ENCODE measurements around the gene KIF19. TPM values are rescaled to one million over a fixed set of nuclear protein-coding genes. Genes with fewer than 3 reads are reported as not detected.

The KIF19 gene
- total and polyA plus RNA-seq, 8 donors, result 0.20 to 44.3 (median 0.58) TPM; not detected in 3

DNA sequence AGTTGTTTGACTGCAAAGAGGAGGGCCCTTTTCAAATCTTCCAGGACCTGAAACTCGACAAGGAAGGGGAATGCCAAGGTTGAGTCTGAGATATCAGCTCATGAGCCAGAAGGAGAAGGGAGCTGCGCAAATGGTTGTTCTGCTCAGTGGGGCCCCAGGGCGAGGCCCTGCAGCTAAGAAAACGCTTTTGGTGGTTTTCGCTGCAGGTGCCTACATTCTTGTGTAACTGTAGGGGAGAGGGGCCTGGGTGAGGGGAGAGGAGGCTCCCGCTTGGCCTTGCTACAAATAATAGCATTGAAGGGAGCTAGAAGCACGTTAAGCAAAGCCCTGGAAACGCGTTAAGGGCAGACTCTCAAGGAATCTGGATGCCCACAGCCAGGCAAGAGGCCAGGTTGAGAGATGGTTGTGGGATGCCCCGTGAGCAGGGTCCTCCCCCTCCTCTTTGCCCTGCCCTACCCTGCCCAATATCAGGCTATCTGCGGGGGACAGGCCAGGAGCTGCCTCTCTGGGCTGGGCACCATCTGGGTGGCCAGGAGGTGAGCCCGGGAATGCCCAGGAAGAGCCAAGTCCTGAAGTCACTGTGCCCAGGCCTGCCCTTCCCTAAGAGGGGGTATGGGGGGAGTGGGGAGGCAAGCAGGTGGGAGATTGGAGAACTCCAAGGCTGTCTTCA is 63.2 kb downstream of the KIF19 start:
- intact Hi-C loops (cut with DNase I; ENCODE audit: low total_unique reads), result no loop called here
- no peaks in the 10 kb centered on the region for H3K9me3 ChIP-seq
- H3K36me3 ChIP-seq, result no peaks in the 10 kb centered on the region
- TF ChIP-seq CTCF (IDR thresholded peaks at IDR 0.05), result no peak
- no peak for TF ChIP-seq EP300 (IDR thresholded peaks at IDR 0.05)
- no peak for TF ChIP-seq POLR2A (IDR thresholded peaks at IDR 0.05)
- no peak for TF ChIP-seq POLR2AphosphoS5 (IDR thresholded peaks at IDR 0.05)
- DNase-seq, result peak in 1 of 2 donors; percentile 68
- peaks cover 7 to 26% (median 18%) of the 10 kb centered on the region in 4 donors for H3K4me1 ChIP-seq
- peak overlapping the region; percentile 6 to 43 (median 36) for H3K27ac ChIP-seq
- H3K27me3 ChIP-seq, result no peaks in the 10 kb centered on the region
- WGBS, 5 donors, result 51 to 72% (median 62%) methylated on average over 11 to 12 of the region's 12 CpGs
- no peak overlapping the region for H3K4me3 ChIP-seq

DNA sequence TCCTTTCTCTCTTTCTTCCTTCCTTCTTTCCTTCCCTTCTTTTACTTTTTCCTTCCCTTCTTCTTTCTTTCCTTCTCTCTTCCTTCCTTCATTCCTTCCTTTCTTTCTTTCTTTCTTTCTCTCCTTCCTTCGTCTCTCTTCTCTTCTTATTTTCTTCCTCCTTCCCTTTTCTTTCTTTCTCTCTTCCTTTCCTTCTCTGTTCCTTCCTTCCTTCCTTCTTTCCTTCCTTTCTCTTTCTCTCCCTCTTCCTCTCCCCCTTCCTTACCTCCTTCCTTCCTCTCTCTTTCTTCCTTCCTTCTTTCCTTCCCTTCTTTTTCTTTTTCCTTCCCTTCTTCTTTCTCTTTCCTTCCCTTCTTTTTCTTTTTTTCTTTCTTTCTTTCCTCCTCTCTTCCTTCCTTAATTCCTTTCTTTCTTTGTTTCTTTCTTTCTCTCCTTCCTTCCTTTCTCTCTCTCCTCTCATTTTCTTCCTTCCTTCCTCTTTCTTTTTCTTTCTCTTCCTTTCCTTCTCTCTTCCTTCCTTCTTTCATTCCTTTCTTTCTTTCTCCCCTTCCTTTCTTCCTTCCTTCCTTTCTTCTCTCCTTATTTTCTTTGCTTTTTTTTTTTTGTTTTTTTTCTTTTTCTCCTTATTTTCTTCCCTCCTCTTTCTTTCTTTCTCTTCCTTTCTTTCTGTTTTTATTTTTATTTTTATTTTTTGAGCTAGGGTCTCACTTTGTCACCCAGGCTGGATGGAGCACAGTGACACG is 64.1 kb downstream of the KIF19 start:
- H3K36me3 ChIP-seq, result no peaks in the 10 kb centered on the region
- peaks cover 7 to 35% (median 22%) of the 10 kb centered on the region in 4 donors for H3K4me1 ChIP-seq
- TF ChIP-seq EP300 (IDR thresholded peaks at IDR 0.05) (no peak), POLR2AphosphoS5 (IDR thresholded peaks at IDR 0.05) (no peak), CTCF (IDR thresholded peaks at IDR 0.05) (no peak), POLR2A (IDR thresholded peaks at IDR 0.05) (no peak)
- H3K27me3 ChIP-seq, result no peaks in the 10 kb centered on the region
- peak overlapping the region in 4 of 5 donors; percentile 6 to 43 (median 26) for H3K27ac ChIP-seq
- no peak for DNase-seq
- H3K4me3 ChIP-seq, result no peak overlapping the region
- H3K9me3 ChIP-seq, result no peaks in the 10 kb centered on the region
- 80 to 93% (median 87%) methylated on average over 2 of the region's 2 CpGs for WGBS, 5 donors
- intact Hi-C loops (cut with DNase I; ENCODE audit: low total_unique reads), result no loop called here

- DNase-seq, result no peak
- WGBS, 5 donors, result 72 to 82% (median 76%) methylated on average over 9 to 11 of the region's 11 CpGs
- Histone ChIP-seq H3K36me3 (no peaks in the 10 kb centered on the region), H3K27ac (peak overlapping the region in 1 of 5 donors; percentile 44), H3K4me3 (no peak overlapping the region), H3K4me1 (peaks cover 7 to 42% (median 23%) of the 10 kb centered on the region in 4 donors), H3K9me3 (no peaks in the 10 kb centered on the region), H3K27me3 (no peaks in the 10 kb centered on the region)
- TF ChIP-seq POLR2A (IDR thresholded peaks at IDR 0.05) (no peak), POLR2AphosphoS5 (IDR thresholded peaks at IDR 0.05) (no peak), CTCF (IDR thresholded peaks at IDR 0.05) (no peak), EP300 (IDR thresholded peaks at IDR 0.05) (no peak)
- intact Hi-C loops (cut with DNase I; ENCODE audit: low total_unique reads), result no loop called here
Observed at GRCh38 chr17:74390680-74391653, 64.9 kb downstream of the KIF19 start.

DNA sequence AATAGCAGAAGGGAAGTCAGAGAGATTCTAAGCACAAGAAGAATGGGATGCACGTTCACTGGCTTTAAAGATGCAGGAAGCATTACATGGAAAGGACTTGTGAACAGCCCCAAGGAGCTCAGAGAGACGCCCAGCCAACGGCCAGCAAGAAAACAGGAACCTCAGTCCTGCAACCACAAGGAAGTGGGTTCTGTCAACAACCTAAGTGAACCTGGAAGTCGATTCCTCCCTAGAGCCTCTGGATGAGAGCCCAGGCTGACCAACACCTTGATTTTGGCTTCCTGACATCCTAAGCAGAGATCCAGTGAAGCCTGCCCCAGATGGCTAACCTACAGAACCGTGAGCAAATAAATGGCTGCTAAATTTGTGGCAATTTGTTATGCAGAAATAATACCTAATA is 65.7 kb downstream of the KIF19 start:
- no peaks in the 10 kb centered on the region for H3K9me3 ChIP-seq
- H3K4me3 ChIP-seq, result no peak overlapping the region
- H3K27me3 ChIP-seq, result no peaks in the 10 kb centered on the region
- peaks cover 7 to 42% (median 22%) of the 10 kb centered on the region in 4 donors for H3K4me1 ChIP-seq
- no peak for TF ChIP-seq POLR2A (IDR thresholded peaks at IDR 0.05)
- no peak for TF ChIP-seq CTCF (IDR thresholded peaks at IDR 0.05)
- no peak for TF ChIP-seq EP300 (IDR thresholded peaks at IDR 0.05)
- no peak for TF ChIP-seq POLR2AphosphoS5 (IDR thresholded peaks at IDR 0.05)
- 45 to 62% (median 53%) methylated on average over 5 of the region's 5 CpGs for WGBS, 5 donors
- intact Hi-C loops (cut with DNase I; ENCODE audit: low total_unique reads), result no loop called here
- H3K27ac ChIP-seq, result no peak overlapping the region
- H3K36me3 ChIP-seq, result no peaks in the 10 kb centered on the region
- DNase-seq, result peak in 1 of 2 donors; percentile 48

Data from stomach (tissue), 9 donors.